ELF-1 (cell line): ENCODE measurements around the gene LITAFD.

Experiments used
- DNase-seq: peaks from one replicate; pipeline ENCODE4 v3.0.0-alpha.2; 2016; ENCODE audit warnings: low read depth, low spot score

The LITAFD gene

DNA sequence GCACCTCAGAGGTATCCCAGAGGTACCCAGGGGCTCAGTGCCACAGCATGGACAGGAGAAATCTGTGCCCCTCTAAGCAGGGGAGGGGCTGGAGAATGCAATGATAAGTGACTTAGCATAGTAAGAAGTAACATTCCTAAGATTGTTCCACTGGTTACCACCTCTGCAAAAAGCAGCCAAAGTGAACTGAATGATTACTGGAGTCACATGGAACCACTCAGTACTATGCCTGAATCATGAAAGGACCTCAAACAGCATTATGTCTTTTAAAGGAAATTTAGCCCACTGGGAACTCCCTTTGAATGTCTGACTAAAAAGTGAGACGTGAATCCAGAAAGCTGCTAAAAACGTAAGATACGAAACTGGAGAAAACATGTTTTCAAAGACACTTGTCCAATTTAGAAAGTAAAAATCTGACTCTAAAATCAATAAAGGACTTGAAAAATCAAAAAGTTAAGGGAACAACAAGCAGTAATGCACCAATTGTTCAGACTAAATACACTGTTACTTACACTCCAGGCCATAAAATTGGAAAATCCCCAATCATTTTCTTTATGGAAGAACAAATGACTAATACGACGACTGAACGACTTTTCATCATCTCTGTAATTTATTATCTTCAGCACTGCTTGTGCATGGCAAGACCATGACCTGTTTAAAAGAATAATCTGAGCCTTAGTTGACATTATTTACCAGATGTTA is 38.6 kb downstream of the LITAFD start:
- DNase-seq, result no peak

DNA sequence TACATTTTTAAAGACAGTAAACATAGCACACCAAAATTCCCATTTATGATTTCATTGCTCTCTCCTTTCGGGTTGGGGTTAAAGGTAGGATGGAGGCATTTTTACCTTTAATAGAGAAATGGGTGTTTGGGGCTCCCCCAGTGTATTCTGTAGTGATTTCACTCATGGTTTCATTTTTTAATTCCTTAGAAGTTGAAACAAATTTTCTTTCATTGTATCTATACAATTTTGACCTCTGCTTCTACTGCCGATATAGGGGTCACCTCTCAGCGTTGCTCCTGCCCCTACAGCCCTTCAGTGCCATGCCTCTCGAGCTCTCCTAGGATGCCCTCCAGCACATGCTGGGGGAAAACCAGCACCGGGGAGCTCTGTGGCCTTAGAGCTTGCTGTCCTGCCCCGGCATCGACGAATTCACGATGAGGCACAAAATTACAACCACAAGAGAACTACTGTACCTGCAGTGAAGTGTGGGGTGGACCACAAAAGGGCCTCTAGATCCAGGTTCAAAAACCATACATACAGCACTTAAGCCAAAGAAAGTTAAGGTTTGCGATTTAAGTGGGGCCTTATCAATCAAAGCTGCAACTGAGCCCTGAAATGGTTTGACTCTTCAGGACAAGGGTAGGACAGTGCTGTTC is 39.3 kb downstream of the LITAFD start:
- no peak for DNase-seq

DNA sequence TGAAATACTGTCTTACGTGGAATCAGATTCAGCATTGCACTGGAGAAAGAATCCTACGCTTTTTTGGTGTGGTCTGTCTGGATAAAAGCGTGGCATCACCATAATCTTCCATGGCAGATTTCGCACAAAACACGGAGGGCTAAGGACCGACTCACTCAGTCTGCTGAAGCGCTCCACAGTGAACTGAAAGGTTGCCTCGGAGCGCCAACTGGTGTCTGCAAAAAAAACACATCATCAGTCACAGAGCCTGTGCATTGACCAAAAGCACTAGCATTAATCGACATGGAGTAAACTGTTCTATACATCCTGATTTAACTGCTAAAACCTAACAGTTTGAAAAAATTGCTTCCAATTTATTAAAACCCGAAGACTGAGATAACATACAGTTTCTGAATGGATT is 41.0 kb downstream of the LITAFD start:
- no peak for DNase-seq

DNA sequence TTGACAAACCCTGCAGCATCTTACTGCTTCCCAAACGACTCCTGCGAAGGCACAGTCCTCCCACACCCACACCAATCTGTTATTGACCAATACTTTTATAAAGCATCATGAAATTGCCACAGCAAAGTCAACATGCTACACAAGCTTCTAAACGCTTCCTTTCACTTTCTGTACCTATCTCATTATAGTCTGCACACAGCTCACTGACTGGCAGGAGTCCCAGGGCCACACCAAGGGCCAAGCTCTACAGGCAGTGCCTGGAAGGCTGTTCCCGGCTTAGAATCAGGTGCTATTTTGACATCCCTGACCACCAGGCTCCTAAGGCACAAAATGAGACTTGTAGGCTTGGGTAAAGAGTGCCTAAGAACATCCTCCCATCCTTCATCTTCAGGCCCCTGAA is 42.1 kb downstream of the LITAFD start:
- DNase-seq, result no peak

DNA sequence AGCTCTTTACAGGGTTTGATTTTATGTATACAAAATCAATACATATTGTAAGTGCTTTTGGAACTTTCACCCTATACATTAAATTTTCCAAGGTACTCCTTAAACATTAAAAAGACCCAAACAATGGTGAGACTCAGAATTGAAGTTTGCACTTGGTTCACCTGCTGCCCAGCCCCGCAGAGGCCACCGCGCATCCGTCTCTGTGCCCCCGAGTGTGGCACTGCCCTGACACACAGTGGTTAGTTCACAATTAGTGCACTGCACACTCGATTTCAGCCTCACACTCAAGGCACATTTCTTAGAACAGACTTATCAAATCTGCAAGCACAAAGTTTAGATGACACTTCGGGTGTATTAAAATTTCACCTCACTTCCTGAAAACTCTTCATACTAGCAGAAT is 43.3 kb downstream of the LITAFD start:
- no peak for DNase-seq

DNA sequence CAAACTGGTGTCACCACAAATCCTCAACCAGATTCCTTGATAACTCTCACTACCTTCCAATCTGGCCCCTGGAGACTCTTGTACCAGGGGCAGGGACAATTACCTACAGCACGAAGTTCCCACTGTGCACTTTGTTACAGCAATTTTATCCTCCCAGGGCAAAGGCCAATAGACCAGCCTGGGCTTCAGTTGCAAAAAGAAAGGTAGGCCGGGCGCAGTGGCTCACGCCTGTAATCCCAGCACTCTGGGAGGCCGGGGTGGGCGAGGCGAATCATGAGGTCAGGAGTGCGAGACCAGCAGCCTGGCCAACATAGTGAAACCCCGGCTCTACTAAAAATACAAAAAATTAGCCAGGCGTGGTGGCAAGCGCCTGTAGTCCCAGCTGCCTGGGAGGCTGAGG is 44.7 kb downstream of the LITAFD start:
- no peak for DNase-seq

DNA sequence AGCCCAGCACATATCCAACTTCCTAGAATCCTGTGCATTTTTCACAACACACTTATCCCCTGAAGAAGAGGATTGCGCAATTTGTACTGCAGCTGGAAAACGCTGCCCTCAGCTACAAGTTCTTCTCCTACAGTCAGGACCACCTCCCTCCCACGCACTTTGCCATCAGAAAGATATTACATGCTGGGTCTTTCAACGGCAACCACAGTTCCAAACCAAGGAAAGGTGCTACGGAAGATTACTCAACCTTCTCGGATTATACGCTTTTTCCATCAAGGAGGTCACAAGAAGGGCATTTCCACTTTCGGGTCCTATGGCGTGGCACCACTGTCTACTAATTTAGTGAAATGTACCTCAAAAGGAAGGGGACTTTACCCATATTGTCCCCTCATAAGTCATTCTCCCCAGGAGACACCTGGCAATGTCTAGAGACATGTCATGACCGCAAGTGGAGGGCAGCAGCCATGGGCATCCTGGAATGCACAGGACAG is 46.4 kb downstream of the LITAFD start:
- no peak for DNase-seq

DNA sequence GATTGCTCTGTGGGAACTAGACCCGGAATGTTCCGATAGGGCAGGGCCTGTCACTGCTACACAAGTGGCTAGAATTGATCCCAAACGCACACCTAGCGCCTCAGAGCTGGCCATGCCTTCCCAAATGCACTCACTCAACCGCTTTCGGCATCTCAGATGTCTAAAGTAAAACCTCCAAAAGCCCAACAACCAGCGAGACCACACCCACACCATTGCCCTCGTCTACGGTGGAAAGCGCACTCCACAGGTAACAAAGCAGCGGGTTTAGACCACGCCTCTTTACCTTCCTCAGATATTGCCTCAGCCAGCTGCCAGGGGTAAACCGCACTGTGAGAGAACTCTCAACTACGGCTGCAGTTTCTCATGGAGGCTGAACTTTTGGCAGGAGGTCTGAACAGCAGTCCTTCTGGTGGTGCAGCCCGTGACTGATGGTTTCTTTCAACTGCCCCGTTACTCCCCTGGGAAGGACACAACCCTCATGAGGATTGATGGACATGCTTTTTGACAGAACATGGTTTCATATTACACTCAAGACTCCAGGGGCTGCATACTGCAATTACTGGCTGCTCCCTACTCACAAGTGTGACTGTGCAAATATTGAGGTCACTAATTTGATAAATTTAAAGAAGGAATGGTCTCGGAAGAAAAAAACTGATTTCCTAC is 47.1 kb downstream of the LITAFD start:
- no peak for DNase-seq

DNA sequence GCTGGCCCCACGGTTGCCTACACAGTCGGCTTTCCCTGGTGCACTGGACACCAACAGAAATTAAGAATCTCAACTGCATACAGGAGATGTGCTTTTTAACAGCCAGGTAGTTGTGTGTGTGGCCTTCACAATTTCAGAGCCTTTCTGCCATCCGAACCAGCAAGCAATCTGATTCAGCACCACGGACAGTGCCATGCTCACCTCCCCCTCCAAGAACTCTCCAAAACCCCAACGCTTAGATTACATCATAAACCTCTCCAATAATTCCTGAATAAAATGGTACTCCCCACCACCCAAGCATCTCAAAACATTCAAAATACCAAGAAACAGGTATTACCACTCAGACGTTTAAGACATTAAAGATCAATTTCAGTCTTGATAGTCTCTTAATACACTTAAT is 49.7 kb downstream of the LITAFD start:
- DNase-seq, result peak; percentile 75

DNA sequence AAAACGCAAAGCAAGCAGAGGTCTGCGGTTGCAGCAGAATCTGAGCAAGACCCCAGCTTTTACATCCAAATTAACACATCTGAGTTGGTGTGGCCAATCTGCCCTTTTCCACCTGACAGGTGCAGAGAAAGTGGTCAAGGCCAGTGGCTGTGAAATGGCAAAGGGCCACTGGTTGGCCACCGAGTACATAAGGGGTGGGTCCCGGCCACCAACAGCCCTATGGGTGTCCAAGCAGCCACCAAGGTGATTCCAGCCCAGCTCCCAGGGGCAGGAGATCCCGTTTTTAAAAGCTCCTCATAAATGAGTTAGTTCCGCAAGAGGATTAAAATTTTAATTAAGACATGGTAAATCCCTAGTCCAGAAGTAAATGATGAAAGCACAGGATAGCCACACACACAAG is 52.5 kb downstream of the LITAFD start:
- no peak for DNase-seq
